ENCODE data around the gene PSD4.

The PSD4 gene

DNA sequence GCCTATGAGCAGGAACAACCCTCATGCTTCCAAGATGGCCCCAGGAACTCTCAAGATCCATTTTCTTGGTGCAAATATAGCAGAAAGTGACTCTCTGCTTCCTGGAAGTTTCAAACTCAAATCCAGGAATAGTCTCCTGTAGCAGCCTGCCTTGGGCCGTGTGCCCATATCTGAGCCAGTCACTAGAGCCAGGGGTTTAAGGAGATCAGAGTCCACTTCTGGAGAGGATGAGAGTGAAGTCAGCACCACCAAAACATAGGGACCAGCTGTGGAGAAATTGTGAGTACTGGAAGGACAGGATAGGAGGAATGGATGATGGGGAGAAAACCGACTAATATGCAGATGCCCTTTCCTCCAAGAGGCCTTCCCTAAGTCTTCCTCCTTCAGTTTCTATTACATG, 33.2 kb downstream of the PSD4 start:
- TF ChIP-seq FOXP2 (optimal IDR thresholded peaks at IDR 0.05; ENCODE audit: borderline replicate concordance, extremely low read depth, extremely low read length, insufficient read depth) (no peak), TAF1 (IDR thresholded peaks at IDR 0.05; ENCODE audit: borderline replicate concordance, insufficient read depth, low read length) (no peak)
- TF ChIP-seq, protein P1, sequence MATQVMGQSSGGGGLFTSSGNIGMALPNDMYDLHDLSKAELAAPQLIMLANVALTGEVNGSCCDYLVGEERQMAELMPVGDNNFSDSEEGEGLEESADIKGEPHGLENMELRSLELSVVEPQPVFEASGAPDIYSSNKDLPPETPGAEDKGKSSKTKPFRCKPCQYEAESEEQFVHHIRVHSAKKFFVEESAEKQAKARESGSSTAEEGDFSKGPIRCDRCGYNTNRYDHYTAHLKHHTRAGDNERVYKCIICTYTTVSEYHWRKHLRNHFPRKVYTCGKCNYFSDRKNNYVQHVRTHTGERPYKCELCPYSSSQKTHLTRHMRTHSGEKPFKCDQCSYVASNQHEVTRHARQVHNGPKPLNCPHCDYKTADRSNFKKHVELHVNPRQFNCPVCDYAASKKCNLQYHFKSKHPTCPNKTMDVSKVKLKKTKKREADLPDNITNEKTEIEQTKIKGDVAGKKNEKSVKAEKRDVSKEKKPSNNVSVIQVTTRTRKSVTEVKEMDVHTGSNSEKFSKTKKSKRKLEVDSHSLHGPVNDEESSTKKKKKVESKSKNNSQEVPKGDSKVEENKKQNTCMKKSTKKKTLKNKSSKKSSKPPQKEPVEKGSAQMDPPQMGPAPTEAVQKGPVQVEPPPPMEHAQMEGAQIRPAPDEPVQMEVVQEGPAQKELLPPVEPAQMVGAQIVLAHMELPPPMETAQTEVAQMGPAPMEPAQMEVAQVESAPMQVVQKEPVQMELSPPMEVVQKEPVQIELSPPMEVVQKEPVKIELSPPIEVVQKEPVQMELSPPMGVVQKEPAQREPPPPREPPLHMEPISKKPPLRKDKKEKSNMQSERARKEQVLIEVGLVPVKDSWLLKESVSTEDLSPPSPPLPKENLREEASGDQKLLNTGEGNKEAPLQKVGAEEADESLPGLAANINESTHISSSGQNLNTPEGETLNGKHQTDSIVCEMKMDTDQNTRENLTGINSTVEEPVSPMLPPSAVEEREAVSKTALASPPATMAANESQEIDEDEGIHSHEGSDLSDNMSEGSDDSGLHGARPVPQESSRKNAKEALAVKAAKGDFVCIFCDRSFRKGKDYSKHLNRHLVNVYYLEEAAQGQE (IDR thresholded peaks at IDR 0.05; ENCODE audit: insufficient read depth in 1 of 2, low read depth in 2 of 2, low read length in 2 of 2), result no peak

DNA sequence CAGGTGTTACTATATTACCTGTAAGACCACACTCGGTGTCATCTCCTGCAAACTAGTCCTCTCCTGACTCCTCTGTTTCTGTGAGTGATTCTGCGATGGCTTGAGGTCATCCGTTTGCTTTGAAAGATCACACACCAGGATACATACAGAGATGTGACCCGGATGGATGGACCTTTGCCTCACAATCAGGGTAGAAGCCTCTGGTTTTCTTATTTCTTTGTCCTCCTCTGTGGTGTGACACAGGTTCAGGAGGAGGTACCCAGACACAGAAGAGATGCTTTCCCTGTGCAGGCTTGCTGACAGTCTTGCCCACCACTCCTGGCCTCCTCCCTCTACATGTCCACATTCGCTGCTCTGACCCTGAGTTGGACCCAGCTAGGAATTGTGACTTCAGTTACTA, 34.6 kb downstream of the PSD4 start:
- TF ChIP-seq POLR2AphosphoS5 (IDR thresholded peaks at IDR 0.05; ENCODE audit: low read depth, low read length), result no peak
- no peak for TF ChIP-seq SIN3A (IDR thresholded peaks at IDR 0.05; ENCODE audit: borderline replicate concordance, insufficient read depth, low read length)
- TF ChIP-seq, protein P1 (IDR thresholded peaks at IDR 0.05; ENCODE audit: insufficient read depth in 1 of 2, low read depth in 2 of 2, low read length in 2 of 2), result no peak
- TF ChIP-seq FOXP2 (optimal IDR thresholded peaks at IDR 0.05; ENCODE audit: borderline replicate concordance, extremely low read depth, extremely low read length, insufficient read depth), result no peak
- no peak for TF ChIP-seq TAF1 (IDR thresholded peaks at IDR 0.05; ENCODE audit: borderline replicate concordance, insufficient read depth, low read length)

DNA sequence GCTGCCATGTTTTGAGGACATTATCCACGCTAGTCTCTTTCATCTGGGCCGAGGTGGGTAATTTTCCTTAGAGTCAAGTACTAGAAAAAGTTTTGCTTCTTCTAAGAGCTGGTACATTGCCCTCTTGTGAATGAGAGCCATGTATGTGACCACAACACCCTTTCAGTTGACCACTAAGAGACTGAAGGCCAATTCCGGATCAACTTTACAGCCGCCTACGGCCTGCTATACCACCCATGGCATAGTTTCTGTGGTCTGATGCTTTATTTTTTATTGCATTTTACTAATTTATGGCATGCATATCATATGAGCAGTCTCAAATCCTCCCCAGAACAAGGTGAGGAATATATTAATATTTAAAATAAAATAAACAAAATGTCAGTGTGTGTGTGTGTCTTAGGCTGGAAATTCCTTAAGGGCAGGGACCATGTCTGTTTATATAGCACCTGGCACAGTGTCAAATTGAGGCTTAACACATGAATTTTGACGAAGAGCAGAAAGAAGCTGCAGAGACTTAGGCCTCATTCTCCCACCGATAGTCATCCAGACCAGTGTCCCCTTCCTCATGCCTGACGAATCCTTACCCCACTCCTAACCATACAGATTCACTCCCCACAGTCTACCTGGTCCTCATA, 35.4 kb downstream of the PSD4 start:
- no peak for TF ChIP-seq TAF1 (IDR thresholded peaks at IDR 0.05; ENCODE audit: borderline replicate concordance, insufficient read depth, low read length)
- no peak for TF ChIP-seq POLR2AphosphoS5 (IDR thresholded peaks at IDR 0.05; ENCODE audit: low read depth, low read length)
- TF ChIP-seq FOXP2 (optimal IDR thresholded peaks at IDR 0.05; ENCODE audit: borderline replicate concordance, extremely low read depth, extremely low read length, insufficient read depth), result no peak
- TF ChIP-seq SIN3A (IDR thresholded peaks at IDR 0.05; ENCODE audit: borderline replicate concordance, insufficient read depth, low read length), result no peak
- TF ChIP-seq, protein P1 (IDR thresholded peaks at IDR 0.05; ENCODE audit: insufficient read depth in 1 of 2, low read depth in 2 of 2, low read length in 2 of 2), result no peak

DNA sequence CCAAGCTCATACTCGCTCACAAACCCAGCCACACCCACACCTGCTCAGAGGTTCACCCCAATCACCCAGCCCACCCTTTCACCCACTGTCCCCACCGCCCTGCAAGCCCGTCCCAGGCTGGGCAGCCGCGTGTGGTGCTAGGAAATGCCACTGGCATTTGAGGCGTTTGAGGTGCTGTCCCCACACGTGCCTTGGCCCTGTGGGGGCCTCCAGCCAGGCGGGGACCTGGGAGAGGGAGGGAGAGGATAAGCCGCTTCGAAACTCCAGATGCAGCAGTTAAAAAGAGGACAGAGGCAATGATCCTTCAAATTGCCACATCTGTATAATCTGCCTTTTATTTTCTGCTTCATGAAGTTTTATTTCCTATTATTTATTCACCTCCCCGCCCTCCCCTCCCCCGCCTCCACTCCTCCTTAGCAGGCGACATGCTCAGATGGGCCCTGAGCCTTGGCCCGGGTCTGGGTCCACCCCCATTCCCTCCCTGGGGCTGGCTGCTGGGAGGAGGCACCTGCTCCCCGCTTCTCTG, 35.9 kb downstream of the PSD4 start:
- TF ChIP-seq FOXP2 (optimal IDR thresholded peaks at IDR 0.05; ENCODE audit: borderline replicate concordance, extremely low read depth, extremely low read length, insufficient read depth), result no peak
- TF ChIP-seq TAF1 (IDR thresholded peaks at IDR 0.05; ENCODE audit: borderline replicate concordance, insufficient read depth, low read length), result no peak
- TF ChIP-seq, protein P1 (IDR thresholded peaks at IDR 0.05; ENCODE audit: insufficient read depth in 1 of 2, low read depth in 2 of 2, low read length in 2 of 2), result no peak
- no peak for TF ChIP-seq SIN3A (IDR thresholded peaks at IDR 0.05; ENCODE audit: borderline replicate concordance, insufficient read depth, low read length)
- no peak for TF ChIP-seq POLR2AphosphoS5 (IDR thresholded peaks at IDR 0.05; ENCODE audit: low read depth, low read length)
